Body of pancreas (tissue), 4 donors: Measurements from ENCODE around the gene FYB2. TPM values are rescaled to one million over a fixed set of nuclear protein-coding genes. Genes with fewer than 3 reads are reported as not detected.

Experiments used
- ATAC-seq: fragments of 150-250 bp; one replicate; pipeline ENCODE4 v1.9.1; 2016
- DNase-seq, 4 donors: peaks; one replicate each; pipeline ENCODE4 v3.0.0-alpha.2; 2019
- H3K27ac ChIP-seq, 4 donors: fragments of 200-600 bp; sonication (generic); 1 replicate in 3 of 4; 2 replicates in 1 of 4; pipeline versions ENCODE4 v1.5.1 to v1.6.1; 2016 to 2019; ENCODE audit warnings: mild to moderate bottlenecking in 1 of 4, mixed read lengths in 1 of 4, moderate library complexity in 1 of 4
- H3K27me3 ChIP-seq, 2 donors: fragments of 200-600 bp; sonication (generic); one replicate each; pipeline ENCODE4 v1.6.0; 2016; ENCODE audit warnings: mild to moderate bottlenecking in 1 of 2
- H3K36me3 ChIP-seq, 2 donors: fragments of 200-600 bp; sonication (generic); replicated peaks in 1 of 2; 2 replicates each; pipeline ENCODE4 v1.5.1; 2016; ENCODE audit warnings: low read depth in 2 of 2; ENCODE audit not compliant: insufficient read depth in 1 of 2
- H3K4me1 ChIP-seq: fragments of 200-600 bp; sonication (generic); one replicate; pipeline ENCODE4 v1.6.0; 2016
- H3K4me3 ChIP-seq, 2 donors: fragments of 200-600 bp; sonication (generic); 1 replicate in 1 of 2; 2 replicates in 1 of 2; pipeline ENCODE4 v1.5.1; 2016 to 2019
- H3K9me3 ChIP-seq, 3 donors: fragments of 200-600 bp; sonication (generic); 1 replicate in 2 of 3; 2 replicates in 1 of 3; pipeline ENCODE4 v1.5.1; 2016
- CTCF ChIP-seq, 7 experiments: fragments of 450-650 bp in 4 of 7; fragments of 200-600 bp in 3 of 7; sonication (generic) in 3 of 7; IDR thresholded peaks; one replicate each; pipeline ENCODE4 v1.5.1; 2016 to 2019; ENCODE audit warnings: antibody characterized with exemption in 7 of 7
- POLR2A ChIP-seq, 3 donors: fragments of 450-650 bp; IDR thresholded peaks; one replicate each; pipeline ENCODE4 v1.6.1; 2016; ENCODE audit warnings: antibody characterized with exemption in 3 of 3, mild to moderate bottlenecking in 2 of 3
- WGBS, 2 donors: methylation state at CpG; one replicate each; pipeline ENCODE4 v1.1.5; 2017; 5-methylcytosine and 5-hydroxymethylcytosine counted together
- intact Hi-C: fragments of 100-400 bp; cut with DNase I; formaldehyde crosslinking; loops from one replicate; pipeline ENCODE4 v1.15.1; 2023
- total RNA-seq, 2 donors: library from RNA; depleted of rRNA; stranded (reverse); fragments of >200 nt; gene quantifications; one replicate each; pipeline ENCODE4 v1.1.0, GENCODE V29; 2016

The FYB2 gene
- total RNA-seq, 2 donors from 2014 or later: 2.3 to 3.4 TPM

- ATAC-seq (no peak), DNase-seq (no peak)
- no peak for TF ChIP-seq CTCF (IDR thresholded peaks at IDR 0.05)
- no peak for TF ChIP-seq POLR2A (IDR thresholded peaks at IDR 0.05)
- intact Hi-C loops: no loop called here
- no peak overlapping the region for H3K27ac ChIP-seq
- no peaks in the 10 kb centered on the region for H3K36me3 ChIP-seq
- H3K4me1 ChIP-seq: no peaks in the 10 kb centered on the region
- H3K9me3 ChIP-seq: no peaks in the 10 kb centered on the region
- no peak overlapping the region for H3K4me3 ChIP-seq
- no peaks in the 10 kb centered on the region for H3K27me3 ChIP-seq
- 72 to 75% methylated on average over 4 of the region's 4 CpGs for WGBS, 2 donors
These were observed 23.3 kb downstream of the FYB2 start for GRCh38 chr1:56795870-56796269.

- TF ChIP-seq POLR2A (IDR thresholded peaks at IDR 0.05) (no peak), CTCF (IDR thresholded peaks at IDR 0.05) (no peak)
- H3K27me3 ChIP-seq: no peaks in the 10 kb centered on the region
- H3K9me3 ChIP-seq: no peaks in the 10 kb centered on the region
- ATAC-seq (no peak), DNase-seq (no peak)
- H3K4me3 ChIP-seq: no peak overlapping the region
- intact Hi-C loops: no loop called here
- H3K36me3 ChIP-seq: no peaks in the 10 kb centered on the region
- 78 to 88% methylated on average over 3 of the region's 3 CpGs for WGBS, 2 donors
- H3K4me1 ChIP-seq: peaks cover 7% of the 10 kb centered on the region
- no peak overlapping the region for H3K27ac ChIP-seq
These were observed 29.2 kb downstream of the FYB2 start for GRCh38 chr1:56790036-56790435.

- Histone ChIP-seq H3K4me3 (no peak overlapping the region), H3K27ac (peak overlapping the region; percentile 3 to 59 (median 24)), H3K4me1 (peaks cover 7% of the 10 kb centered on the region), H3K9me3 (no peaks in the 10 kb centered on the region), H3K27me3 (no peaks in the 10 kb centered on the region), H3K36me3 (no peaks in the 10 kb centered on the region)
- WGBS, 2 donors: 18 to 19% methylated on average over 6 of the region's 6 CpGs
- DNase-seq: peak; percentile 48 to 75 (median 70)
- intact Hi-C loops: no loop called here
- no peak for TF ChIP-seq CTCF (IDR thresholded peaks at IDR 0.05)
- peak; percentile 83 for ATAC-seq
These were observed 30.6 kb downstream of the FYB2 start for GRCh38 chr1:56788588-56788987.

GRCh38 chr1:56788102-56788501, 31.1 kb downstream of the FYB2 start:
- no peaks in the 10 kb centered on the region for H3K27me3 ChIP-seq
- TF ChIP-seq POLR2A (IDR thresholded peaks at IDR 0.05): no peak
- TF ChIP-seq CTCF (IDR thresholded peaks at IDR 0.05): peak in 1 of 7 experiments; percentile 1
- H3K4me1 ChIP-seq: peaks cover 7% of the 10 kb centered on the region
- no peaks in the 10 kb centered on the region for H3K9me3 ChIP-seq
- H3K27ac ChIP-seq: peak overlapping the region in 3 of 4 donors; percentile 11 to 59 (median 38)
- H3K4me3 ChIP-seq: no peak overlapping the region
- DNase-seq: no peak
- intact Hi-C loops: no loop called here
- ATAC-seq: peak; percentile 35
- no peaks in the 10 kb centered on the region for H3K36me3 ChIP-seq

GRCh38 chr1:56787330-56787729, 31.9 kb downstream of the FYB2 start:
- no peak overlapping the region for H3K27ac ChIP-seq
- 73 to 94% methylated on average over 1 of the region's 1 CpG for WGBS, 2 donors

More at GRCh38 chr1:56787330-56787729, 31.9 kb downstream of the FYB2 start:
- Histone ChIP-seq H3K36me3 (no peaks in the 10 kb centered on the region), H3K9me3 (no peaks in the 10 kb centered on the region), H3K4me3 (no peak overlapping the region), H3K27me3 (no peaks in the 10 kb centered on the region), H3K4me1 (peaks cover 7% of the 10 kb centered on the region)
- ATAC-seq (no peak), DNase-seq (no peak)
- intact Hi-C loops: no loop called here
- TF ChIP-seq CTCF (IDR thresholded peaks at IDR 0.05): no peak
- no peak for TF ChIP-seq POLR2A (IDR thresholded peaks at IDR 0.05)
